OCI-LY7 (cell line): Measurements from ENCODE around the gene KCNN2. TPM values are rescaled to one million over a fixed set of nuclear protein-coding genes. Genes with fewer than 3 reads are reported as not detected.

ENCODE experiments used
- BruUV-seq: library from RNA; stranded (reverse); fragments of 400-500 nt; replicated peaks from 2 replicates; lab custom pipeline; 2021; lab: Mats Ljungman, UMichigan
- CTCF ChIA-PET: fragments of 300-600 bp; sonication (Branson Sonifier 250); formaldehyde crosslinking; loops from one replicate; lab custom pipeline; 2022; ENCODE audit warnings: antibody characterized with exemption; ENCODE audit not compliant: unreplicated experiment; lab: Charles Lee
- POLR2A ChIA-PET: fragments of 300-600 bp; sonication (Branson Sonifier 250); formaldehyde crosslinking; loops from one replicate; lab custom pipeline; 2022; ENCODE audit warnings: antibody characterized with exemption; lab: Charles Lee
- DNase-seq: peaks from one replicate; pipeline ENCODE4 v3.0.0-alpha.2; 2015; ENCODE audit warnings: low spot score
- H2AFZ ChIP-seq: fragments of 200-600 bp; sonication (generic), shearing (Covaris generic); 2 replicates; pipeline ENCODE4 v1.6.1; 2014; ENCODE audit warnings: mild to moderate bottlenecking, antibody characterized with exemption, low read length, moderate library complexity
- H3K27ac ChIP-seq: fragments of 200-600 bp; sonication (generic); 2 replicates; pipeline ENCODE4 v1.5.1; 2014; ENCODE audit warnings: mixed run types, low read depth, mild to moderate bottlenecking, moderate library complexity, low read length, inconsistent platforms; ENCODE audit not compliant: poor library complexity, severe bottlenecking
- H3K36me3 ChIP-seq: fragments of 200-600 bp; sonication (generic); 2 replicates; pipeline ENCODE4 v1.6.1; 2014; ENCODE audit warnings: mild to moderate bottlenecking, antibody characterized with exemption, low read length, moderate library complexity, mixed read lengths; ENCODE audit not compliant: insufficient read depth
- H3K4me1 ChIP-seq: fragments of 200-600 bp; sonication (generic); 2 replicates; pipeline ENCODE4 v1.5.1; 2014; ENCODE audit warnings: mild to moderate bottlenecking, low read length; ENCODE audit not compliant: insufficient read depth, poor library complexity, severe bottlenecking
- H3K4me2 ChIP-seq: fragments of 200-600 bp; sonication (generic); 2 replicates; pipeline ENCODE4 v1.6.1; 2014; ENCODE audit warnings: mild to moderate bottlenecking, low read length
- H3K4me3 ChIP-seq: fragments of 200-600 bp; sonication (generic); 2 replicates; pipeline ENCODE4 v1.5.1; 2014; ENCODE audit warnings: mild to moderate bottlenecking, low read depth, low read length; ENCODE audit not compliant: poor library complexity, severe bottlenecking
- H3K79me2 ChIP-seq: fragments of 200-600 bp; sonication (generic); 2 replicates; pipeline ENCODE4 v1.6.1; 2016; ENCODE audit warnings: low read depth, mild to moderate bottlenecking, low read length, moderate library complexity, mixed read lengths; ENCODE audit not compliant: insufficient read depth
- H3K9me2 ChIP-seq: fragments of 200-600 bp; sonication (generic); 2 replicates; pipeline ENCODE4 v1.6.1; 2016; ENCODE audit warnings: mild to moderate bottlenecking, low read length, mixed read lengths; ENCODE audit not compliant: insufficient read depth
- H3K9me3 ChIP-seq: fragments of 200-600 bp; sonication (generic); 2 replicates; pipeline ENCODE4 v1.6.1; 2014; ENCODE audit warnings: mild to moderate bottlenecking, mixed run types, low read length, mixed read lengths
- H4K20me1 ChIP-seq: fragments of 200-600 bp; sonication (generic); 2 replicates; pipeline ENCODE4 v1.6.1; 2014; ENCODE audit warnings: mild to moderate bottlenecking, antibody characterized with exemption, low read length, moderate library complexity, mixed read lengths; ENCODE audit not compliant: insufficient read depth
- CTCF ChIP-seq: fragments of 200-600 bp; sonication (generic); conservative IDR thresholded peaks from 2 replicates; pipeline ENCODE4 v1.5.1; 2014; ENCODE audit warnings: mild to moderate bottlenecking, antibody characterized with exemption, low read length, moderate library complexity, mixed read lengths
- EZH2phosphoT487 ChIP-seq: fragments of 200-600 bp; sonication (generic); IDR thresholded peaks from 2 replicates; pipeline ENCODE4 v1.6.1; 2018; ENCODE audit warnings: low read depth, borderline replicate concordance, mild to moderate bottlenecking, mixed run types, antibody characterized with exemption, low read length, moderate library complexity, mixed read lengths
- intact Hi-C: fragments of 100-400 bp; cut with micrococcal nuclease; formaldehyde crosslinking; loops from one replicate; pipeline ENCODE4 v1.10.0; 2022; ENCODE audit not compliant: unreplicated experiment
- total RNA-seq, 2 experiments: library from RNA; depleted of rRNA in 1 of 2; stranded (reverse); fragments of >200 nt in 1 of 2; shearing (Covaris generic) in 1 of 2; gene quantifications; 2 replicates each; pipeline ENCODE4 v1.2.3, GENCODE V29; 2014 to 2022

The KCNN2 gene
- total RNA-seq, 2 experiments from 2014 or later: not detected

DNA sequence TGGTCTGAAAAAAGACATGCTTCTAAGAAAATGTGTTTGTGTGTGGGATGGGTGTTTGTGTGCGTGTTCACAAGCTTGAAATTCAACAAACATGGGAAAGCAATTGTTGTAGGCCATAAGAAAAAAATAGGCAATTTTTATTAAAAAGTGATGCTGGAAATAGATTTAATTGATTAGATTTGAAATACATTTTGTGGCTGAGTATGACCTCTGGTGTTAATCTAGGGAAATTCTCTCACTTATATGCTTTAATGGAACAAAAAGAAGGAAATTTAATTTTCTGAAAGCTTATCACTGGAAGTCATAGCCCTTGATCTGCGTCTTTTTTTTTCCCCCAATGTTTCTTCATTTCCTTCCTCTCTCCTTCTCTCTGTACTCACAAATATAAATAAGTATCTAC, 3.5 kb upstream of the KCNN2 start:
- intact Hi-C loops: no loop called here
- no peaks in the 10 kb centered on the region for H3K4me1 ChIP-seq

DNA sequence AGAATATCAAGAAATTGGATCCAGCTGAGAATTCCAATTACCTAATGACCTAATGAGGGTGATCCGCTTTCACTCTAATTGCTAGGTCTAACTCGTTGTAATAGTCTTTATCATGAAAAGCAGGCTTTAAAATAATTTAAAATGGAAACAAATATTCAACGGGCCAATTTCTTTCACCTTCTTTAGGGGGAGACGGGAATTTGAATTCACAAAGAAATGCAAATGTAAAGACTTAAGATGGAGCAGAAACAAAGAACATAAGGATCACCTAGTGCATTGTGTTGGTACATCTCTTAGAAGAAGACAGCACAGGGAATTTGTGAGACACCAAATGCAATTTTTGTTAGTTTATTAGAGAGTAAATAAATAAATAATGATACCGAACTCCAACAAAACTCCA, 1.5 kb upstream of the KCNN2 start:
- Histone ChIP-seq H3K27ac (no peak overlapping the region), H3K36me3 (no peaks in the 10 kb centered on the region), H4K20me1 (no peaks in the 10 kb centered on the region), H3K9me3 (no peaks in the 10 kb centered on the region), H2AFZ (no peak overlapping the region), H3K9me2 (no peaks in the 10 kb centered on the region), H3K4me1 (no peaks in the 10 kb centered on the region), H3K4me2 (no peak overlapping the region), H3K4me3 (no peak overlapping the region), H3K79me2 (no peaks in the 10 kb centered on the region)
- TF ChIP-seq CTCF (no peak), EZH2phosphoT487 (no peak)
- ChIA-PET CTCF (no interaction called here), POLR2A (no interaction called here)
- intact Hi-C loops: no loop called here
- BruUV-seq: no TSS peak
- DNase-seq: no peak

More for the DNA sequence above, 3.5 kb upstream of the KCNN2 start:
- H3K4me2 ChIP-seq: no peak overlapping the region
- no peaks in the 10 kb centered on the region for H3K9me2 ChIP-seq
- H2AFZ ChIP-seq: no peak overlapping the region
- ChIA-PET POLR2A (no interaction called here), CTCF (no interaction called here)
- H3K36me3 ChIP-seq: no peaks in the 10 kb centered on the region
- no peaks in the 10 kb centered on the region for H3K9me3 ChIP-seq
- no peak overlapping the region for H3K4me3 ChIP-seq
- DNase-seq: no peak
- H3K27ac ChIP-seq: no peak overlapping the region
- no peaks in the 10 kb centered on the region for H4K20me1 ChIP-seq
- TF ChIP-seq CTCF (0 out of 2 replicates have a peak, but pooled peaks have one; percentile 12), EZH2phosphoT487 (no peak)
- no peaks in the 10 kb centered on the region for H3K79me2 ChIP-seq
- no TSS peak for BruUV-seq

DNA sequence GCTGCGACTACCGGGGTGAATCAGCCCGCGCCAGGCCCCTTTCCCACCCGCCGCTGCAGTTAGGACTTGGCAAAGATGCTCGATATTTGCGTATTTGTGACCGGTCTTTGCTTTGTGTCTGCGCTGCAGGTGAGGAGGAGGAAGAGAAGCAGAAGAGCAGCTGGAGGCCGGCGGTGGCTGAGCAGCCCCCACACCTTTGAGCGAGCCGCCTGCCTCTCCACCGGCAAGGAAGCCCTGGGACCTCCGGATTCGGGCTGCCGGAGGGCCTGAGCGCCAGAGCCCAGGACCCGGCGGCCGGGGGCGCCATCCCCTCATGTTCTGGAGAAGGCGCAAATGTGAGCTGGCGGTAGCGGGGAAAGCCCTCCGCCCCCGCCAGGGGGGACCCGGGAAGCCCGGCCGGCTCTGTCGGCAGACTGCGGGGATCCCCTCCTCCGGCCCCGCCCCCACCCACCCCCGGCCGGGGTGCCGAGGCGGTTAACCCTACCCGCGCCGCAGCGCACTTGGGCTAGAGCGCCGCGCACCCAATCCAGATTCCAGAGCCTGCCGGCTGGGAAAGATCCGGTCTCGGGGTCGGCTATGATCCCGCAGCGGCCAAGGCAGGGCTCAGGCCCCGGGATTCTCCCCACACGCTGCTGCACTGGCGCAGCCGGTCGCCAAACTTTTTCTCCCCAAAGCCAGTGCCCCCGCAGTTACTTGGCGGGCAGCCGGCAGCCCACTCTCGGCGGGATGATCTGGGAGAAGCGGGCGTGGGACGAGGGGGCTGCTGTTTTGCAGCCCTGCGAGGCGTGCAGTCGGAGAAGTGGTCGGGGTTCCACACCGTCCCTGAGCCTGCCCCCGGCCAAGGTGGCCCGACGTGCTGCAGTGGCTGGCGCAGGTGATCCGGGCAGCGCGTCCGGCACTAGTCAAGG, 800 bp upstream of the KCNN2 start:
- Histone ChIP-seq H3K4me2 (no peak overlapping the region), H3K9me3 (no peaks in the 10 kb centered on the region), H3K27ac (no peak overlapping the region), H2AFZ (no peak overlapping the region), H3K79me2 (no peaks in the 10 kb centered on the region), H3K4me3 (no peak overlapping the region), H3K4me1 (no peaks in the 10 kb centered on the region), H4K20me1 (no peaks in the 10 kb centered on the region), H3K9me2 (no peaks in the 10 kb centered on the region), H3K36me3 (no peaks in the 10 kb centered on the region)
- no TSS peak for BruUV-seq
- no peak for DNase-seq
- ChIA-PET POLR2A (no interaction called here), CTCF (no interaction called here)
- TF ChIP-seq EZH2phosphoT487 (no peak), CTCF (no peak)
- intact Hi-C loops: no loop called here
